GM23338 (cell line): ENCODE results near the gene PACS1. TPM values are rescaled to one million over a fixed set of nuclear protein-coding genes. Genes with fewer than 3 reads are reported as not detected.

Experiments
- ATAC-seq: fragments of 200-7000 bp; cut with Tn5 transposase; 3 replicates; pipeline ENCODE4 v1.9.1; 2020
- DNase-seq: peaks from one replicate; pipeline ENCODE4 v3.0.0-alpha.2; 2015; ENCODE audit warnings: low spot score
- H2AFZ ChIP-seq: fragments of 200-600 bp; sonication (generic); 2 replicates; pipeline ENCODE4 v1.8.0; 2016; ENCODE audit warnings: antibody characterized with exemption, mild to moderate bottlenecking, moderate library complexity
- H3F3A ChIP-seq: fragments of 200-600 bp; sonication (generic); replicated peaks from 2 replicates; pipeline ENCODE4 v1.8.0; 2017; ENCODE audit warnings: antibody characterized with exemption, mixed run types, low read depth
- H3K27ac ChIP-seq: fragments of 200-600 bp; sonication (generic); 2 replicates; pipeline ENCODE4 v1.6.1; 2016; ENCODE audit warnings: low read depth
- H3K27me3 ChIP-seq: fragments of 200-600 bp; sonication (generic); 2 replicates; pipeline ENCODE4 v1.8.0; 2016; ENCODE audit warnings: mild to moderate bottlenecking, mixed run types, moderate library complexity; ENCODE audit not compliant: insufficient read depth
- H3K36me3 ChIP-seq: fragments of 200-600 bp; sonication (generic); 2 replicates; pipeline ENCODE4 v1.8.0; 2016; ENCODE audit warnings: mild to moderate bottlenecking; ENCODE audit not compliant: insufficient read depth
- H3K4me1 ChIP-seq: fragments of 200-600 bp; sonication (generic); 2 replicates; pipeline ENCODE4 v1.8.0; 2016; ENCODE audit warnings: mild to moderate bottlenecking, moderate library complexity; ENCODE audit not compliant: insufficient read depth
- H3K4me2 ChIP-seq: fragments of 200-600 bp; sonication (generic); 2 replicates; pipeline ENCODE4 v1.7.1; 2017; ENCODE audit warnings: mixed run types
- H3K4me3 ChIP-seq: fragments of 200-600 bp; sonication (generic); 2 replicates; pipeline ENCODE4 v1.6.1; 2016; ENCODE audit warnings: mixed run types
- H3K79me2 ChIP-seq: fragments of 200-600 bp; sonication (generic); replicated peaks from 2 replicates; pipeline ENCODE4 v1.8.0; 2017; ENCODE audit warnings: mild to moderate bottlenecking; ENCODE audit not compliant: insufficient read depth
- H3K9me2 ChIP-seq: fragments of 200-600 bp; sonication (generic); 2 replicates; pipeline ENCODE4 v1.8.0; 2017; ENCODE audit not compliant: insufficient read depth
- H4K20me1 ChIP-seq: fragments of 200-600 bp; sonication (generic); replicated peaks from 2 replicates; pipeline ENCODE4 v1.8.0; 2017; ENCODE audit warnings: mild to moderate bottlenecking; ENCODE audit not compliant: insufficient read depth
- H3K27ac Mint-ChIP-seq: 2 replicates; pipeline ENCODE4 v1.8.0; 2020; ENCODE audit warnings: inconsistent platforms, mild to moderate bottlenecking, moderate library complexity, mixed read lengths
- H3K27me3 Mint-ChIP-seq: 3 replicates; pipeline ENCODE4 v1.8.0; 2022; ENCODE audit warnings: low read depth, mild to moderate bottlenecking, moderate library complexity, mixed read lengths, inconsistent platforms; ENCODE audit not compliant: insufficient read depth, poor library complexity
- H3K36me3 Mint-ChIP-seq: 3 replicates; pipeline ENCODE4 v1.8.0; 2021; ENCODE audit warnings: low read depth, mild to moderate bottlenecking, inconsistent platforms, moderate library complexity, mixed read lengths
- H3K4me1 Mint-ChIP-seq: 3 replicates; pipeline ENCODE4 v1.8.0; 2020; ENCODE audit warnings: mild to moderate bottlenecking, inconsistent platforms, mixed read lengths
- H3K4me3 Mint-ChIP-seq: 3 replicates; pipeline ENCODE4 v1.8.0; 2021; ENCODE audit warnings: moderate library complexity, mild to moderate bottlenecking, inconsistent platforms, mixed read lengths
- H3K9me3 Mint-ChIP-seq: 3 replicates; pipeline ENCODE4 v1.8.0; 2020; ENCODE audit warnings: moderate library complexity, mild to moderate bottlenecking, inconsistent platforms, mixed read lengths
- CREB1 ChIP-seq: fragments of 250-450 bp; sonication (Bioruptor Pico); IDR thresholded peaks from 2 replicates; pipeline ENCODE4 v1.5.0; 2020; ENCODE audit warnings: low read depth, mild to moderate bottlenecking, moderate library complexity
- EZH2 ChIP-seq: fragments of 200-600 bp; sonication (generic); IDR thresholded peaks from one replicate; pipeline ENCODE4 v1.8.0; 2017; ENCODE audit warnings: antibody characterized with exemption, mild to moderate bottlenecking, low read depth; ENCODE audit not compliant: unreplicated experiment
- EZH2phosphoT487 ChIP-seq: fragments of 200-600 bp; sonication (generic); IDR thresholded peaks from one replicate; pipeline ENCODE4 v1.8.1; 2018; ENCODE audit warnings: antibody characterized with exemption; ENCODE audit not compliant: unreplicated experiment
- JUNB ChIP-seq: IDR thresholded peaks from one replicate; pipeline ENCODE4 v1.6.1; 2016; ENCODE audit warnings: antibody characterized with exemption; ENCODE audit not compliant: unreplicated experiment
- NANOG ChIP-seq: IDR thresholded peaks from 2 replicates; pipeline ENCODE4 v1.6.1; 2016; ENCODE audit warnings: antibody characterized with exemption, borderline replicate concordance
- POLR2AphosphoS5 ChIP-seq: IDR thresholded peaks from 2 replicates; pipeline ENCODE4 v1.6.1; 2016; ENCODE audit warnings: antibody characterized with exemption, low read depth
- STAT1 ChIP-seq: IDR thresholded peaks from one replicate; pipeline ENCODE4 v1.6.1; 2016; ENCODE audit warnings: antibody characterized with exemption; ENCODE audit not compliant: unreplicated experiment
- ZNF114 ChIP-seq: fragments of 250-450 bp; sonication (Bioruptor Pico); IDR thresholded peaks from 2 replicates; pipeline ENCODE4 v1.5.0; 2020; ENCODE audit warnings: mild to moderate bottlenecking, moderate library complexity
- ZNF331 ChIP-seq: fragments of 250-450 bp; sonication (Bioruptor Pico); IDR thresholded peaks from 2 replicates; pipeline ENCODE4 v1.5.0; 2020; ENCODE audit warnings: low read depth, mild to moderate bottlenecking, moderate library complexity
- ZNF462 ChIP-seq: fragments of 250-450 bp; sonication (Bioruptor Pico); IDR thresholded peaks from 2 replicates; pipeline ENCODE4 v1.5.0; 2020; ENCODE audit warnings: mild to moderate bottlenecking, moderate library complexity
- polyA plus RNA-seq: library from polyadenylated mRNA; unstranded; fragments of >200 nt; fragmentation: Nextera tagmentation; extraction: Ambion mirVana; gene quantifications from 2 replicates; pipeline ENCODE4 v1.2.1, GENCODE V29; 2016
- total RNA-seq: library from RNA; depleted of rRNA; stranded (reverse); fragments of >200 nt; shearing (Covaris generic); gene quantifications from 2 replicates; pipeline ENCODE4 v1.2.3, GENCODE V29; 2014
- TF ChIP-seq, protein P1 (sequence below): IDR thresholded peaks from one replicate; pipeline ENCODE4 v1.6.1; 2018; ENCODE audit warnings: antibody characterized with exemption; ENCODE audit not compliant: unreplicated experiment
- TF ChIP-seq, protein P2 (sequence below): IDR thresholded peaks from 2 replicates; pipeline ENCODE4 v1.6.1; 2016; ENCODE audit warnings: antibody characterized with exemption
- TF ChIP-seq, protein P3 (sequence below), 2 experiments: fragments of 200-600 bp in 1 of 2; sonication (generic) in 1 of 2; conservative IDR thresholded peaks; 2 replicates each; pipeline versions ENCODE4 v1.5.1 to v1.6.1; 2016 to 2017; ENCODE audit warnings: antibody characterized with exemption in 2 of 2, low read depth in 2 of 2, mild to moderate bottlenecking in 2 of 2, moderate library complexity in 1 of 2

The PACS1 gene
- total and polyA plus RNA-seq, 2 experiments from 2014 or later, result 8.0 to 37.5 TPM

GRCh38 chr11:66279092-66279734 lies 209.1 kb downstream of the PACS1 start:
- H3K36me3 ChIP-seq, result no peaks in the 10 kb centered on the region
- Mint-ChIP-seq H3K9me3 (no peaks in the 10 kb centered on the region), H3K4me3 (peak overlapping the region; percentile 73), H3K36me3 (peaks cover 3% of the 10 kb centered on the region), H3K4me1 (peaks cover 32% of the 10 kb centered on the region), H3K27ac (no peak overlapping the region), H3K27me3 (peaks cover 26% of the 10 kb centered on the region)
- no peaks in the 10 kb centered on the region for H3K27me3 ChIP-seq
- no peak for ATAC-seq
- H4K20me1 ChIP-seq, result no peaks in the 10 kb centered on the region; the same call in none of the 2 replicates
- DNase-seq, result peak; percentile 63
- TF ChIP-seq NANOG (no peak), ZNF331 (CRISPR knock-in tag) (no peak), ZNF114 (CRISPR knock-in tag) (no peak), EZH2phosphoT487 (no peak), POLR2AphosphoS5 (no peak), EZH2 (no peak), ZNF462 (CRISPR knock-in tag) (no peak), JUNB (no peak), STAT1 (no peak), CREB1 (CRISPR knock-in tag) (no peak)
- TF ChIP-seq, protein P1, sequence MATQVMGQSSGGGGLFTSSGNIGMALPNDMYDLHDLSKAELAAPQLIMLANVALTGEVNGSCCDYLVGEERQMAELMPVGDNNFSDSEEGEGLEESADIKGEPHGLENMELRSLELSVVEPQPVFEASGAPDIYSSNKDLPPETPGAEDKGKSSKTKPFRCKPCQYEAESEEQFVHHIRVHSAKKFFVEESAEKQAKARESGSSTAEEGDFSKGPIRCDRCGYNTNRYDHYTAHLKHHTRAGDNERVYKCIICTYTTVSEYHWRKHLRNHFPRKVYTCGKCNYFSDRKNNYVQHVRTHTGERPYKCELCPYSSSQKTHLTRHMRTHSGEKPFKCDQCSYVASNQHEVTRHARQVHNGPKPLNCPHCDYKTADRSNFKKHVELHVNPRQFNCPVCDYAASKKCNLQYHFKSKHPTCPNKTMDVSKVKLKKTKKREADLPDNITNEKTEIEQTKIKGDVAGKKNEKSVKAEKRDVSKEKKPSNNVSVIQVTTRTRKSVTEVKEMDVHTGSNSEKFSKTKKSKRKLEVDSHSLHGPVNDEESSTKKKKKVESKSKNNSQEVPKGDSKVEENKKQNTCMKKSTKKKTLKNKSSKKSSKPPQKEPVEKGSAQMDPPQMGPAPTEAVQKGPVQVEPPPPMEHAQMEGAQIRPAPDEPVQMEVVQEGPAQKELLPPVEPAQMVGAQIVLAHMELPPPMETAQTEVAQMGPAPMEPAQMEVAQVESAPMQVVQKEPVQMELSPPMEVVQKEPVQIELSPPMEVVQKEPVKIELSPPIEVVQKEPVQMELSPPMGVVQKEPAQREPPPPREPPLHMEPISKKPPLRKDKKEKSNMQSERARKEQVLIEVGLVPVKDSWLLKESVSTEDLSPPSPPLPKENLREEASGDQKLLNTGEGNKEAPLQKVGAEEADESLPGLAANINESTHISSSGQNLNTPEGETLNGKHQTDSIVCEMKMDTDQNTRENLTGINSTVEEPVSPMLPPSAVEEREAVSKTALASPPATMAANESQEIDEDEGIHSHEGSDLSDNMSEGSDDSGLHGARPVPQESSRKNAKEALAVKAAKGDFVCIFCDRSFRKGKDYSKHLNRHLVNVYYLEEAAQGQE, result no peak
- TF ChIP-seq, protein P2, sequence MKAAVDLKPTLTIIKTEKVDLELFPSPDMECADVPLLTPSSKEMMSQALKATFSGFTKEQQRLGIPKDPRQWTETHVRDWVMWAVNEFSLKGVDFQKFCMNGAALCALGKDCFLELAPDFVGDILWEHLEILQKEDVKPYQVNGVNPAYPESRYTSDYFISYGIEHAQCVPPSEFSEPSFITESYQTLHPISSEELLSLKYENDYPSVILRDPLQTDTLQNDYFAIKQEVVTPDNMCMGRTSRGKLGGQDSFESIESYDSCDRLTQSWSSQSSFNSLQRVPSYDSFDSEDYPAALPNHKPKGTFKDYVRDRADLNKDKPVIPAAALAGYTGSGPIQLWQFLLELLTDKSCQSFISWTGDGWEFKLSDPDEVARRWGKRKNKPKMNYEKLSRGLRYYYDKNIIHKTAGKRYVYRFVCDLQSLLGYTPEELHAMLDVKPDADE, result no peak
- TF ChIP-seq, protein P3, sequence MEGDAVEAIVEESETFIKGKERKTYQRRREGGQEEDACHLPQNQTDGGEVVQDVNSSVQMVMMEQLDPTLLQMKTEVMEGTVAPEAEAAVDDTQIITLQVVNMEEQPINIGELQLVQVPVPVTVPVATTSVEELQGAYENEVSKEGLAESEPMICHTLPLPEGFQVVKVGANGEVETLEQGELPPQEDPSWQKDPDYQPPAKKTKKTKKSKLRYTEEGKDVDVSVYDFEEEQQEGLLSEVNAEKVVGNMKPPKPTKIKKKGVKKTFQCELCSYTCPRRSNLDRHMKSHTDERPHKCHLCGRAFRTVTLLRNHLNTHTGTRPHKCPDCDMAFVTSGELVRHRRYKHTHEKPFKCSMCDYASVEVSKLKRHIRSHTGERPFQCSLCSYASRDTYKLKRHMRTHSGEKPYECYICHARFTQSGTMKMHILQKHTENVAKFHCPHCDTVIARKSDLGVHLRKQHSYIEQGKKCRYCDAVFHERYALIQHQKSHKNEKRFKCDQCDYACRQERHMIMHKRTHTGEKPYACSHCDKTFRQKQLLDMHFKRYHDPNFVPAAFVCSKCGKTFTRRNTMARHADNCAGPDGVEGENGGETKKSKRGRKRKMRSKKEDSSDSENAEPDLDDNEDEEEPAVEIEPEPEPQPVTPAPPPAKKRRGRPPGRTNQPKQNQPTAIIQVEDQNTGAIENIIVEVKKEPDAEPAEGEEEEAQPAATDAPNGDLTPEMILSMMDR (conservative IDR thresholded peaks at IDR 0.05; ENCODE audit: low read depth in 2 of 2), result no peak
- peak overlapping the region; percentile 53 for H3K4me3 ChIP-seq
- H2AFZ ChIP-seq, result no peak overlapping the region; the same call in 1 of the 2 replicates
- no peaks in the 10 kb centered on the region for H3K9me2 ChIP-seq
- H3K4me2 ChIP-seq, result peak overlapping the region; percentile 86
- H3F3A ChIP-seq, result 0 out of 2 replicates have a peak, but pooled peaks cover 11% of the 10 kb centered on the region
- H3K4me1 ChIP-seq, result peaks cover 9% of the 10 kb centered on the region
- H3K27ac ChIP-seq, result no peak overlapping the region
- H3K79me2 ChIP-seq, result no peaks in the 10 kb centered on the region
